Measurements from ENCODE around the gene ADGRG3.

Gene ADGRG3

DNA sequence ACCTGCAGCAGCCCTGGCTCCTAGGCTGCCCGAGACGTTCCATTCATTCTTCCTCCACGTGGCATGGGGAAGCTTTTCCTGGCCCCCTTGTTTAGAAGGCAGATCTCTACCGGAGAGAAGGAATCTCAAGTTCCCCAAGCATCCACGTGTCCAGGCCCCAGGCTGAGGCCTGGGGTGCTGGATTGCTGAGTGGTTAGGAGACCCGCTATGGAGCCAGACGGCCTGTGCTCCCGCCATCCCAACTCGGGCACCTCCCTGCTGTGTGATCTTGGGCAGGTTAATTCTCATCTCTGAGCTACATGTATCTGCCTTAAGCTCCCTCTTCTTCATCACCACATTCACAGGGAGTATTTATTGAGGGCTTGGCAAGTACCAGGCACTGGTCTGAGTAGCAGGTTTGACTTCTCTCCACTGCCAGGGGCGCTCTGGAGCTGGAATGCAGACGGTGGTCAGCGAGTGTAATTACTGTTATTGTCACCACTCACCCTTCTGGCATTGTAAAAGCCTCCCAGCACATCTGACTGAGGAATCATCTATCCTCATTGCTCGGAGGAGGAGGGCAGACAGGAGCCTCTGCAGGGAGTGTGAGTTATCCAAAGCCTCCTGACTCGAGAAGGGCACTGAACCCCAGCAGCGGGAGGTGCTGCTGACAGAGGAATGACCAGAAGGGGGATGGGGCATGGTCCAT is 40.8 kb upstream of the ADGRG3 start:
- no peak for TF ChIP-seq ZNF274 (IDR thresholded peaks at IDR 0.05; ENCODE audit: low read depth, low read length)
- no peak overlapping the region for H3K4me3 ChIP-seq (ENCODE audit: low read length)

DNA sequence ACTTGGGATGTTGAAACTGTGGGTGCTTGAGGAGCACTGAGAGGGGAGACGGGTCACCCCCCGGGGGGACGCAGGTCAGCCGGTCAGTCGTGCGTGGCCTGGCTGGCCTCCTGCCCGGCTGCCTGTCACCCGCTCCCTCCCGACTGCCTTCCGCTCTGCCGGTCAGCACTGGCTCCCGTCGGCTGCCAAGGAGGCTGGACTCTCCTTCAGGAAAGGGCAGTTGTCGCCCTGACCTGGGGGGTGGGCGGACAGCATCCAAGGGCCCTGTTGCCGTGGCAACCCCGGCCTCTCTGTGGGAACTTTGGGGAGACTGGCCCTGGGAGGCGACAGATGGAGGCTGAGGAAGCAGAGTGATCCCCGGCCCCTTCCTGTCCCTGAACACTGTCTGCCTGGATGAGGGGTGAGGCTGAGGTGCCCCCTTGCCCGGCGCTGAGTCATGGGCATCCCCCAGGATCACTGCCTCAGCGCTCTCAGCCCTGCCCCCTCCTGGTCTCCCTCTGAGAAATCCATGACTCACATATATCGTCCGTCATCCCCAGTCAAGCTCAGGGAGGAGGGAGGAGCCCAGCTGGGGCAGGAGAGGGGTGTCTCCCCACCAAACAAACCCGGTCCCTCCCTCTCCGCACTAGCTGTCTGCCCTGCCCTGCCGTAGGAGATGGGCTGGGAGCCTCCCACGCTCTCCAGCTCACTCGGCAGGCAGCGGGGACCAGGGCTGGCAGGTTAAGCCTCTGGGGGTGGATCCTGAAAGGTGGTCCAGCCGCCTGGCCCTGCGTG is 39.9 kb upstream of the ADGRG3 start, which contains the start of gene ADGRG1:
Gene ADGRG1, plus strand, starts transcription at position 623 of the 774 bp plus-strand sequence. CDS start 21,658 bp downstream, outside the sequence.
- no peak within 1 kb of the TSS for H3K4me3 ChIP-seq (ENCODE audit: low read length)
- no peak for TF ChIP-seq ZNF274 (IDR thresholded peaks at IDR 0.05; ENCODE audit: low read depth, low read length)

DNA sequence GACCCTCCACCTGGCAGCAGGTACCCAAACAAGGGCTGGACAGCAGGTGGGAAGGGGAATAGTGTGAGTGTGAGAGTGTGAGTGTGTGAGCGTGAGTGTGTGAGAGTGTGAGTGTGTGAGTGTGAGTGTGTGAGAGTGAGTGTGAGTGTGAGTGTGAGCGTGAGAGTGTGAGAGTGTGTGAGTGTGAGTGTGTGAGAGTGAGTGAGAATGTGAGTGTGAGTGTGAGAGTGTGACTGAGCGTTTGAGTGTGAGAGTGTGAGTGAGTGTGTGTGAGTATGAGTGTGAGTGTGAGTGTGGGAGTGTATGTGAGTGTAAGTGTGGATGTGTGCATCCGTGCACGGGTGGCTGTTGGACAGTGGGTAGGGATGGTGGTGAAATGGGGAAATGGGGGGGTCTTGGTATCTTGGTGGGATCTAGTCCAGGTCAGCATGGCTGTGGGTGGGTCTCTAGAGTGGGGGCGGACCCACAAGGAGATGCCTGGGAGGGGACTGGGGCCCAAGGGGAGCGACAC is 39.3 kb upstream of the ADGRG3 start:
- TF ChIP-seq ZNF274 (IDR thresholded peaks at IDR 0.05; ENCODE audit: low read depth, low read length): no peak
- H3K4me3 ChIP-seq (ENCODE audit: low read length): no peak overlapping the region

DNA sequence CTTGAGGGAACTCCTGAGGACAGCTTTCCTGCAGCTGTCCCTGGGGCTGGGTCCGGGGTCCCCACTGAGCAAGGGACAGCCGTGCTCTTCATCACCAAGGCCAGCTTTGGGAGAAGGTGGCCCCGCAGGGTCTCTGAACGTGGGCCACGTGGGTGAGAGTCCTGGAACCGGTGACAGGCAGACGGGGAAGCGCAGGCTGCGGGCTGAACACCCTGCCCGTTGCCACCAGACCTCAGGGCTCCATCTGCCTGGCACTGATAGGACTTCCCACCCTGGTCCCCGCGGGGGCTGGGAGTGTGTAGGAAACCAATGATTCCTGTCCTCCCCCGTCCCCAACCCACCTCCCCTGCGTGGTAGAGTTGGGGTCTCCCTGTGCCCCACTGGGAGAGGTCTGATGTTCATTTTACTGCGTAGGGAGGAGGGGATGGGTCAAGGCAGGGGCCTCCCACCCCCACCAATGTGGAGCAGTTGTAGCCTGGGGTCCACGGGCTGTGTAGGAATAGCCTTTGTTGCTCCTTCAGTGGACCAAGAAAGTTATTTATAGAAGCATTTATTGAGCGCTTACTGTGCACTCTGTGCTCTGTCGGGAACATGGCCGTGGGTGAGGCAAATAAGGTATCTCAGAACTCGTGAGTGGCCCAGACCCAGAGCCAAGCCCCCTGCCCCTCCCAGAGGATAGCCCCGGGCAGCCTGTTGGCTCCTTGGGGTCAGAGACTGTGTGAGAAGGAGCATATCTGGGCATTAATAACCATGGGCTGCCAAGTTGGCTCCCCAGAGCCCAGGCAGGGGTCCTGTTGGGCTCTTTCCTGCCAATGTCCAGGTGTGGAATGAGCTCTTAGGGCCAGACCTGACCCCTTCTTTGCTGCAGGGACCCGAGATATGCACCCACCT is 38.3 kb upstream of the ADGRG3 start:
- H3K4me3 ChIP-seq (ENCODE audit: low read length): no peak overlapping the region
- TF ChIP-seq ZNF274 (IDR thresholded peaks at IDR 0.05; ENCODE audit: low read depth, low read length): no peak

DNA sequence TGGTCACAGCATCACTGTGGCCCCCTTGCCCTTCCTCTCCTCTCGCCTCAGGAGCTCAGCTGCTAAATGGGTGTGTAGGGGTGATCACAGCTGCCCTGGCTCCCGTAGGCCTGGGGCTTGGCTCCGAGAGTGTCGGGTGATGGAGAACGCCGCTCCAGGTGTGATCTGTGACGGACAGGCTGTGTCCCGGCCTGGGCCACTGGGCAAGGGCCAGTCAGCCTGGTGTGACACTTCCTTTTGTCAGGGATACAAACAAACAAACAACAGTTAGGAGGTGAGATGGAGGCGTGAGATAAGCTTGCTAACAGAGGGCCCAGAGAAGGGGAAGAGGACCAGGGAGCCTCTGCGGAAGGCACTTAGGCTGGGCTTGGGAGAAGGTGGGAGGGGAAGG is 37.7 kb upstream of the ADGRG3 start:
- TF ChIP-seq ZNF274 (IDR thresholded peaks at IDR 0.05; ENCODE audit: low read depth, low read length): no peak
- no peak overlapping the region for H3K4me3 ChIP-seq (ENCODE audit: low read length)

DNA sequence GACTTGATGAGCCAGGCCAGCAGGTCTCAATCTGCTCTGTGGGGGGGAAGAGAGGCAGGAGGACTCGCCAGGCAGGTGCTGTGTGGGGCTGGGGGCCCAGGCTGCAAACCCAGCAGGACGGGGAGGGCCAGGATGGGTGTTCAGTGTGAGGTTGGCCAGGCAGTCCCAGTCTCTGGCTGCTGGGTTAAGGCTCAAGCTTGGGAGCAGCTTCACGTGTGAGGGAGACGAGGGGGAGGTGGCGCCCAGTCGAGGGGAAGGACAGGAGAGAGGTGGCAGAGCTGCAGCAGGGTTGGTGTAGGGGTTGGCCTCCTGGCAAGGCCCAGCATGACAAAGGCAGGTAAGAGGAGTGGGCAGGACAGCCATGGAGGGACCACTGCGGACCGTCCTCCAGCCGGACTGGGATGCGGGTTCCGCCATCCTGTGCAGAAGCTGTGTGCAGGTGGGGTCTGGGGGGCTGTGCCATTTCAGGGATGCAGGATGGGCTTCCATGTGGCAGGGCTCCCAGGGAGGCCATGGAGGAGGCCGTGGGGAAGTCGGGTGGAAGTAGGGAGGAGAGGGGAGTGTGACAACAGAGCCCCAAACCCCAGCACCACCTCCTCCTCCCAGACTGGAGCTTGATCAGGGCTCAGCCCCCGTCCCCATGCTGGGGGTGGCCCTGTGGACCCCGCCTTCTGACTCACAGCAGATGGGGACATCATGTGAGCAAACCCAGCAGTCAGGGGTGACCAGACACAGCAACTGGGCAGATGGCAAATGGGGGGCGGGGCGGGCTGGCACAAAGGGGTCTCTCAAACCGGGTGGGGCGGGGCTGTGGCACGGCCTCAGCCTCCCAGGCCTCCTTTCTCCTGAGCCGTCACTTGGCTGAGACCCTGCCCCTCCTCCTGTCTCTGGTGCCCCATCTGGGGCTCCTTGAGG is 36.9 kb upstream of the ADGRG3 start:
- TF ChIP-seq ZNF274 (IDR thresholded peaks at IDR 0.05; ENCODE audit: low read depth, low read length): no peak

DNA sequence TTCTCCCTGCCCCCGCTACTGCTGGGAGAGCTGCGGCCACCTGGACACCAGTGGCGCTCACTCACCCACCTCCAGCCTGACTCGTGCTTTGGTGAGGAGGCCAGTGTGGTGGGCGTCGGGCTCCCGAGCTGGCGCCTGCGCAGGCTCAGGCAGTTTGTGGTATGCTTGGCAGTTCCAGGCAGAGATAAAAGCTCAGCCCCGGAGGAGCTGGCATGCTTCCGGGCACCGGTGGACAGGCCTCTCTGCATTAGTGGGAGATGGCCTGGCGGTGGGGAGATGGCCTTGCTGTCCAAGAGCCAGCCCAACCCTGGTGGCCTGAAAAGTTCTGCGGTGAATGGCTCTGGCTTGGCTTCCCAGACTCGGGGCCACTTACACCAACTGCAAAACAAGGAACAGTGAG is 35.5 kb upstream of the ADGRG3 start:
- no peak overlapping the region for H3K4me3 ChIP-seq (ENCODE audit: low read length)
- no peak for TF ChIP-seq ZNF274 (IDR thresholded peaks at IDR 0.05; ENCODE audit: low read depth, low read length)

More for the DNA sequence above, 36.9 kb upstream of the ADGRG3 start:
- H3K4me3 ChIP-seq (ENCODE audit: low read length): no peak overlapping the region

DNA sequence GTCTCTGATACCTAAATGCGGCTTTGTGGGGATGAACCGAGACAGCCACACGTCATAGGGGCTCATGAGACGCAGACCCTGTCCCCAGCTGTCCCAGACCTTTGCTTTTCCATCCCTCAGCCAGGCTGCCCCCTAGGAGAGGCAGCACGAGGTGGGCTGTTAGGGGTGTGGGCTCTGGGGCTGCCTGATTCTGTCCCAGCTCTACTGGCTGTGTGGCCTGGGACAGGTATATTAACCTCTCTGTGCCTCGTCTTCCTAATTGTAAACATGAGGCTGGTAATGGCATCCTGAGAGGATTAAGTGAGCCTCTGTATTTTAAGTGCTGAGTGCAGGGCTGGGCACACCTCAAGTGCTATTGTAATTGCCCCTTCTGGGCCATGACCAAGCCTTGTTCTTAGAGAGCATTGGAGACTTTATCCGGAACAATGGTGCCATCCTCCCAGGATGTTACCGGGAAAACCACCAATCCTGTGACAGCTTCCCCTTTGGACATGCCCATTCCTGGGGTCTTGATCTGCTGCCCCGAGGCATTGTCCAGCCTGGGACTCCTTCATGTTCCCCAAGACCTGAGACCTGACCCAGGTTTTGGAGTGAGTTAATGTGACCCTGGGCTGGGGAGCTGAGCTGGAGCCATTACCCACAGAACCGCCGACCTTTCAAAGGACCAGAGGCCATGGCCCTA is 34.6 kb upstream of the ADGRG3 start:
- TF ChIP-seq ZNF274 (IDR thresholded peaks at IDR 0.05; ENCODE audit: low read depth, low read length): no peak
- H3K4me3 ChIP-seq (ENCODE audit: low read length): no peak overlapping the region

DNA sequence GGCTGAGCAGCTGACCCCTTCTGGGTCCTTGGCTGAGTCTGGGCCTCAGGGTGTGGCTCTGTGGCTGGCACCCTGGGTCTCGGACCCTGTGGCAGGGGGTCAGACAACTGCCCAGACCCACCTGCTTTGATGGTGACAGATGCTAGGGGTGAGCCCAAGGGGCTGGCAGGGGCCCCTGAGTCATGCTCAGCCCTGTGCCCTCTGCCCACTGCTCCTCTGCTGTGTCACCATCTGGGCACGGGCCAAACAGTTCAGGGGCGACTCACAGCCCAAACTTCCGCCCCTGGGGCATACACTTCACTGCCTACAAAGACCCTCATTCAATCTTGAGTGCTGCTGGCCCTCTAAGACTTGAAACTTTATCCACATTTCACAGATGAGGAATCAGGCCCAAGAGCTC is 33.9 kb upstream of the ADGRG3 start:
- TF ChIP-seq ZNF274 (IDR thresholded peaks at IDR 0.05; ENCODE audit: low read depth, low read length): no peak
- H3K4me3 ChIP-seq (ENCODE audit: low read length): no peak overlapping the region

DNA sequence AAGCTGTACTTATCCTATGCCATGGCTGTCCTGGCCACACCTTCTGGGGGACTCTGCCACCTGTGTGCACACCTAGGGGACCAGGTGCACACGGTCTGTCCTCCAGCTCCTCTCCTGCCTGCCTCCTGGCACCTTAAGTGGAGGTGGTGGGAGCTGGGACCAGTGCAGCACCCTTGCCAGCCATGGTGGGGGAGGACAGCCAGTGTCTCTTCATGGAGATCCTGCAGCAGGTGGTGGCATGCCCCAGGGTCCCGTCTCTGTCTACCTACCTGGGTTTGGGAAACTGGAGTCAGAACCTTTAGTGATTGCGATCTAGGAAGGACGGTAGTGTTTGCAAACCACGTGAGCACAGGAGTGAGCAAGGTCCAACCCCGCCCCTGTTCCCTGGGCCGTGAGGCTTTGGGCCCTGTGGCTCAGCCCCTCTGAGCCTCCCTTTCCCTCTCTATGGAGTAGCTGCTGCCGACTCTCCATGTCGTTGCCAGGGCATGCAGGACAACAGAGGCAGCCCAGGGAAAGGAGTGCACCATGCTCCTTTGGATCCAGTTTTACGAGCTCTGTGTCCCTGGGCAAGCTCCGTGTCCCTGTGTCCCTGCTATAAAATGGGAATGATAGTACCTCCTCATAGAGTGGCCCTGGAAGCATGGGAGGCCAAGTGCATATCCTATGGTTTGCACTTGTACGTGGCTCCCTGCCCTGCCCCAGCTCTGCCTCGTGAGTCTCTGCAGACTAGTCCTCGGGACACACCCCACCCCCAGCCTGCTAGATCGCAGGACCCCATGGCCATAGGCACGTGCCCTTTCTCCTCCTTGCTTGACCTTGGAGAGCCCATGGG is 32.6 kb upstream of the ADGRG3 start:
- TF ChIP-seq ZNF274 (IDR thresholded peaks at IDR 0.05; ENCODE audit: low read depth, low read length): no peak
- no peak overlapping the region for H3K4me3 ChIP-seq (ENCODE audit: low read length)

DNA sequence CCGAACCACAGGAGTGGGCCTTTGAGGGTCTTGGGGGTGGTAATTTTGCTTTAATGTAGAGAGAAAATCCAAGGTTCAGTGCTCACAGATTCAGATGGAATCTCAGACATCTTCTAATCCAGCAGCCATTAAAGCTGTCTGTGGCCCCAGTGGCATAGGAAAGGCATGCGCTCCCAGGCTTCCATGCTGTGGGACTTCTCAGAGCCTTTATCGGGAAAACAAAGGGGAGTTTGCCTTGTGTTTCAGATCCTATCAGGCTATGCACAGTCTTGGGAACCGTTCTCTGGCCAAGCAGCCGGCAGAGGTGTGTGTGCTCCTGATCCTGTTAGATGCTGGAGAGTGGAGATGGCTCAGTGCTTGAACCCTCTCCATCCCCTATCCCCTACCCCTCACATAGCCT is 31.9 kb upstream of the ADGRG3 start:
- no peak overlapping the region for H3K4me3 ChIP-seq (ENCODE audit: low read length)
- TF ChIP-seq ZNF274 (IDR thresholded peaks at IDR 0.05; ENCODE audit: low read depth, low read length): no peak

DNA sequence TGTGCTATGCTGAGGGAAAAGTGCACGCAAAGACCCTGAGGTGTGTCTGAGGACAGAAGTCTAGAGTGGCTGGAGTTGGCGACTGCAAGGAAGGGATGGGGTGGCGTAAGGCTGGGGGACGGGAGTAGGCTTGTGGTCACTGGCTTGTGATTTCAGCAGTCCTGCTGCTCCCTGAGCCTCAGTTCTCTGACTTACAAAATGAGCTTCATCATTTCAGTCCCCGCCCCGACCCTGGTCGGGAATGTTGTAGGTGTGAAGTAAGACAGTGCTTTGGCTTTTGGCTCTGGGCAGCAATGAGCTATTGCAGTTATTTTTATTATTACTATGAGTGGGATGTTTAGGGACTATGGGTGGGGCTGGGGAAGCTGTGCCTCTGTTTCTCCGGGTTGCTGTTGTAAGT is 31.1 kb upstream of the ADGRG3 start:
- H3K4me3 ChIP-seq (ENCODE audit: low read length): no peak overlapping the region
- no peak for TF ChIP-seq ZNF274 (IDR thresholded peaks at IDR 0.05; ENCODE audit: low read depth, low read length)
